Measurements from ENCODE around the gene CFAP54.

Gene CFAP54

GRCh38 chr12:96811083-96811482 lies 321.7 kb downstream of the CFAP54 start:
- no peak overlapping the region for H3K4me3 ChIP-seq
- TF ChIP-seq FOXP2 (optimal IDR thresholded peaks at IDR 0.05; ENCODE audit: control extremely low read depth, extremely low read length, insufficient read depth) (no peak), EZH2 (IDR thresholded peaks at IDR 0.05) (no peak), POLR2AphosphoS5 (IDR thresholded peaks at IDR 0.05; ENCODE audit: borderline replicate concordance, low read depth, low read length) (no peak)
- H3K36me3 ChIP-seq (ENCODE audit: insufficient read depth, low read length) = no peaks in the 10 kb centered on the region
- no peak overlapping the region for H3K9ac ChIP-seq (ENCODE audit: insufficient read length)
- DNase-seq (ENCODE audit: low read depth, low spot score) = no peak
- H3K27ac ChIP-seq = no peak overlapping the region
- no peaks in the 10 kb centered on the region for H3K9me3 ChIP-seq (ENCODE audit: low read depth, low read length)

DNA sequence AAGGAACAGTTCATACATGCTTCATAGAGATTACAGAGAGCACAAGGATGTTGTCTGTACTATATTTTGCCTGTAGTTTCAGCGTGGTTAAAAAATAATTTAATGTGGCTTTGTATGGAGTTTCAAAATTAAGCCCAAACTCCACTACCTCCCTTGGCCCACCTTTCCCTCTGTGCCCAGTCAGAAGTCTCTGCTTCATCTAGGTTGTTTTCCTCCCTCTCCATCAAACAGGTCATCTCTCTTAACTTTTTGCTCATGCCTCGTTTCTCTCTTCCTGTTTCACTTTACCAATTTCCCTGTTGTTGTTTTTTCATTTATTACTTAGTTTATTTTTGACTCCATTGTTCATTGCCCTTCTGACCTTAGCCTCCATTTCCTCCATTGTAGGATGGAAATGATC lies 322.8 kb downstream of the CFAP54 start:
- H3K27ac ChIP-seq = no peak overlapping the region
- no peak overlapping the region for H3K9ac ChIP-seq (ENCODE audit: insufficient read length)
- H3K4me3 ChIP-seq = no peak overlapping the region
- H3K9me3 ChIP-seq (ENCODE audit: low read depth, low read length) = no peaks in the 10 kb centered on the region
- no peak for DNase-seq (ENCODE audit: low read depth, low spot score)
- no peak for TF ChIP-seq POLR2AphosphoS5 (IDR thresholded peaks at IDR 0.05; ENCODE audit: borderline replicate concordance, low read depth, low read length)
- no peak for TF ChIP-seq FOXP2 (optimal IDR thresholded peaks at IDR 0.05; ENCODE audit: control extremely low read depth, extremely low read length, insufficient read depth)
- no peak for TF ChIP-seq EZH2 (IDR thresholded peaks at IDR 0.05)
- no peaks in the 10 kb centered on the region for H3K36me3 ChIP-seq (ENCODE audit: insufficient read depth, low read length)

GRCh38 chr12:96814200-96814599 lies 324.8 kb downstream of the CFAP54 start:
- Histone ChIP-seq H3K4me3 (no peak overlapping the region), H3K36me3 (ENCODE audit: insufficient read depth, low read length) (no peaks in the 10 kb centered on the region), H3K9me3 (ENCODE audit: low read depth, low read length) (no peaks in the 10 kb centered on the region), H3K9ac (ENCODE audit: insufficient read length) (no peak overlapping the region), H3K27ac (no peak overlapping the region)
- DNase-seq (ENCODE audit: low read depth, low spot score) = no peak
- no peak for TF ChIP-seq EZH2 (IDR thresholded peaks at IDR 0.05)
- no peak for TF ChIP-seq FOXP2 (optimal IDR thresholded peaks at IDR 0.05; ENCODE audit: control extremely low read depth, extremely low read length, insufficient read depth)
- no peak for TF ChIP-seq POLR2AphosphoS5 (IDR thresholded peaks at IDR 0.05; ENCODE audit: borderline replicate concordance, low read depth, low read length)

DNA sequence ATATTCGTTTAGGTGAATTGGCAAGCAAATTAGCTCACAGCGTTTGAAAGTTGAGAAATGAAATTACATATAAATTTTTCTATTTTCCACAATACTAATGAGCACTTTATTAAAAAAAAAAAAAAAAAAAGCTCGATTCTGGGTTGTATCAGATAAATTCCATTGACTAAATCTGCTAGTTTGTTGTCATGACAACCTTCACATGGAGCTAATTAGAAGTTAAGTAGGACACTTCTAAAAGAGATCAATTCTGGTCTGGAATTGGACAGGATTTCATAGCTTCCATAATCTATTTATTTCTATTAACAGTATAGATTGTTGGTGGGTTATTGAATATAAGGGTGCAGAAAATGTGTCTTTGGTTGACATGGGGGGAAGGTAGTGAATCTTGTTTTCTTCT lies 332.2 kb downstream of the CFAP54 start:
- H3K9me3 ChIP-seq (ENCODE audit: low read depth, low read length) = no peaks in the 10 kb centered on the region
- H3K9ac ChIP-seq (ENCODE audit: insufficient read length) = no peak overlapping the region
- no peak for DNase-seq (ENCODE audit: low read depth, low spot score)
- TF ChIP-seq POLR2AphosphoS5 (IDR thresholded peaks at IDR 0.05; ENCODE audit: borderline replicate concordance, low read depth, low read length) (no peak), FOXP2 (optimal IDR thresholded peaks at IDR 0.05; ENCODE audit: control extremely low read depth, extremely low read length, insufficient read depth) (no peak), EZH2 (IDR thresholded peaks at IDR 0.05) (no peak)
- H3K4me3 ChIP-seq = no peak overlapping the region
- no peak overlapping the region for H3K27ac ChIP-seq
- H3K36me3 ChIP-seq (ENCODE audit: insufficient read depth, low read length) = no peaks in the 10 kb centered on the region

DNA sequence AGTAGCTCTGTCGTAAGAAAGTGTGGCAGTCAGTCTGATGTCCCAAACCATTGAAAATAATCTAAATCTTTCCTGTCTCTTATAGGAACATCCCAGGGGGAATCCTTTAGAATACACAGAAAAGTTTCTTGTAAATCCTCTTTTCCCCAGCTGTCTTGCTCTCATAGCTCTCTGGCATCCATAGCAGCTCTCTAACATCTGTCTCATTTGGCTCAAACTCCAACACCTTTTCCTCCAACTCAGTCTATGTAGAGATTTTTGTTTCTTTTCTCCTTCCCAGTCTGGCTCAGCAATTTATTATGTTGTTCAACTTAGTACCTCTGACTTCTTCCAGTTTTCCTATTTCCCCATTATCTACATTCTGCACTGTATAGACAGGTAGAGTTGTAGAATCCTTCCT lies 333.3 kb downstream of the CFAP54 start:
- H3K9me3 ChIP-seq (ENCODE audit: low read depth, low read length) = no peaks in the 10 kb centered on the region
- H3K9ac ChIP-seq (ENCODE audit: insufficient read length) = no peak overlapping the region
- no peak overlapping the region for H3K27ac ChIP-seq
- no peak overlapping the region for H3K4me3 ChIP-seq
- no peaks in the 10 kb centered on the region for H3K36me3 ChIP-seq (ENCODE audit: insufficient read depth, low read length)
- TF ChIP-seq FOXP2 (optimal IDR thresholded peaks at IDR 0.05; ENCODE audit: control extremely low read depth, extremely low read length, insufficient read depth) (no peak), POLR2AphosphoS5 (IDR thresholded peaks at IDR 0.05; ENCODE audit: borderline replicate concordance, low read depth, low read length) (no peak), EZH2 (IDR thresholded peaks at IDR 0.05) (no peak)
- DNase-seq (ENCODE audit: low read depth, low spot score) = no peak

DNA sequence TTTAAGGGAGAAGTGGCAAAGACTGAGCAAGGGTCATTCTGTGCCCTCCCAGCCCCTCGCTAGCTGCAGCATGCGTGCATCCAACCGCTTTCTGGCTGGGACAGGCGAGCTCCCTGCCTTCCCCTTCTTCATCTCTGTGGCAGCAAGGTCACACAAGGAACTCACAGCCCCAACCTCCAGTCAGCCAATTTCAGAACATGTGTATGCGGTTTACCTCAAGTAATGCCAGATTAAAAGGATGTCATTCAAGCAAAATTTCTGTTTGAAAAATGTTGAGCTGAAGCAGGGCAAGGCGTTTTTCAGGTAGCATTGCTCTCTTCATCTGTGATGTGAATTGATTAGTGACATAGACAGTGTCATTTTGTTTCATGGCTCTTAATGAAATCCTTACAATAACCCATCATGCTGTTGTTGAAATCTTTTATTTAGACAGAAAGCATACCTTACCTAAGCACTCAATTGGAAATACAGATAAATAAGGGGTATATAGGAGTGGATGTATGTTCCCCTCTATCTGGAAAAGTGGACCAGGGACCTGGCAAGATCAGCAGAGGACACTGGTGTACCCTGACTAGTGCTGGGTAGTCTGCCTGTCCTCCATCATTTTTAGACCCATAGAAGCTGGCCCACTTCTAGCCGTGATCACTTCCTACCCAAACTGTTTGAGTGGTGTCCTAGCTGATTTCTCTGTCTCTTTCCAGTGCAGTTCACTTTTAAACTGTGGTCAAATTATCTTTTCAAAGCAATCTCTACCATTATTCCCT lies 334.9 kb downstream of the CFAP54 start:
- Histone ChIP-seq H3K36me3 (ENCODE audit: insufficient read depth, low read length) (no peaks in the 10 kb centered on the region), H3K27ac (no peak overlapping the region), H3K4me3 (no peak overlapping the region), H3K9me3 (ENCODE audit: low read depth, low read length) (no peaks in the 10 kb centered on the region), H3K9ac (ENCODE audit: insufficient read length) (no peak overlapping the region)
- TF ChIP-seq FOXP2 (optimal IDR thresholded peaks at IDR 0.05; ENCODE audit: control extremely low read depth, extremely low read length, insufficient read depth) (no peak), POLR2AphosphoS5 (IDR thresholded peaks at IDR 0.05; ENCODE audit: borderline replicate concordance, low read depth, low read length) (no peak), EZH2 (IDR thresholded peaks at IDR 0.05) (no peak)
- no peak for DNase-seq (ENCODE audit: low read depth, low spot score)

GRCh38 chr12:96824838-96825236 lies 335.5 kb downstream of the CFAP54 start:
- H3K27ac ChIP-seq = no peak overlapping the region
- no peak overlapping the region for H3K4me3 ChIP-seq
- no peaks in the 10 kb centered on the region for H3K9me3 ChIP-seq (ENCODE audit: low read depth, low read length)
- no peak overlapping the region for H3K9ac ChIP-seq (ENCODE audit: insufficient read length)
- DNase-seq (ENCODE audit: low read depth, low spot score) = no peak
- no peak for TF ChIP-seq POLR2AphosphoS5 (IDR thresholded peaks at IDR 0.05; ENCODE audit: borderline replicate concordance, low read depth, low read length)
- TF ChIP-seq EZH2 (IDR thresholded peaks at IDR 0.05) = no peak
- TF ChIP-seq FOXP2 (optimal IDR thresholded peaks at IDR 0.05; ENCODE audit: control extremely low read depth, extremely low read length, insufficient read depth) = no peak
- no peaks in the 10 kb centered on the region for H3K36me3 ChIP-seq (ENCODE audit: insufficient read depth, low read length)

GRCh38 chr12:96828169-96828789 lies 338.9 kb downstream of the CFAP54 start:
- no peaks in the 10 kb centered on the region for H3K36me3 ChIP-seq (ENCODE audit: insufficient read depth, low read length)
- no peak overlapping the region for H3K9ac ChIP-seq (ENCODE audit: insufficient read length)
- no peak for TF ChIP-seq FOXP2 (optimal IDR thresholded peaks at IDR 0.05; ENCODE audit: control extremely low read depth, extremely low read length, insufficient read depth)
- TF ChIP-seq POLR2AphosphoS5 (IDR thresholded peaks at IDR 0.05; ENCODE audit: borderline replicate concordance, low read depth, low read length) = no peak
- no peak for TF ChIP-seq EZH2 (IDR thresholded peaks at IDR 0.05)
- no peak overlapping the region for H3K4me3 ChIP-seq
- DNase-seq (ENCODE audit: low read depth, low spot score) = no peak
- no peak overlapping the region for H3K27ac ChIP-seq
- H3K9me3 ChIP-seq (ENCODE audit: low read depth, low read length) = no peaks in the 10 kb centered on the region

Data from SK-N-MC (cell line).